HG02588 (cell line): ENCODE results near the gene DCUN1D3.
"Not testable (repeated sequence)": the region's sequence is repeated elsewhere in the genome, so short reads cannot be mapped to it uniquely, and the experiment has no call there.

Experiments used
- ATAC-seq: cut with Tn5 transposase; IDR thresholded peaks from one replicate; pipeline ENCODE4 v1.9.1; 2021; ENCODE audit warnings: mild to moderate bottlenecking, moderate library complexity; ENCODE audit not compliant: unreplicated experiment

DCUN1D3 gene

GRCh38 chr16:20866145-20866772, 33.9 kb downstream of the DCUN1D3 start:
- ATAC-seq: no peak

- ATAC-seq: peak; percentile 81
Measured at GRCh38 chr16:20865420-20866131, 34.6 kb downstream of the DCUN1D3 start.

- ATAC-seq: not testable (repeated sequence)
Measured at GRCh38 chr16:20864376-20864775, 35.8 kb downstream of the DCUN1D3 start.

GRCh38 chr16:20862162-20862960, 37.8 kb downstream of the DCUN1D3 start:
- ATAC-seq: no peak

GRCh38 chr16:20860995-20861394, 39.2 kb downstream of the DCUN1D3 start:
- not testable (repeated sequence) for ATAC-seq

GRCh38 chr16:20860361-20860760, 39.8 kb downstream of the DCUN1D3 start:
- no peak for ATAC-seq

GRCh38 chr16:20859699-20860098, 40.5 kb downstream of the DCUN1D3 start:
- ATAC-seq: no peak

GRCh38 chr16:20859229-20859628, 40.9 kb downstream of the DCUN1D3 start:
- ATAC-seq: no peak

GRCh38 chr16:20857281-20857680, 42.9 kb downstream of the DCUN1D3 start:
- ATAC-seq: no peak

GRCh38 chr16:20854963-20855362, 45.2 kb downstream of the DCUN1D3 start:
- no peak for ATAC-seq

- ATAC-seq: no peak
Measured at GRCh38 chr16:20853981-20854620, 46.1 kb downstream of the DCUN1D3 start.

- no peak for ATAC-seq
Measured at GRCh38 chr16:20853143-20853542, 47.0 kb downstream of the DCUN1D3 start.

- ATAC-seq: no peak
Measured at GRCh38 chr16:20851601-20852000, 48.6 kb downstream of the DCUN1D3 start.

- no peak for ATAC-seq
Measured at GRCh38 chr16:20850981-20851380, 49.2 kb downstream of the DCUN1D3 start.

GRCh38 chr16:20849589-20850390, 50.4 kb downstream of the DCUN1D3 start:
- no peak for ATAC-seq

GRCh38 chr16:20847550-20847949, 52.6 kb downstream of the DCUN1D3 start:
- ATAC-seq: no peak

GRCh38 chr16:20846551-20846950, 53.6 kb downstream of the DCUN1D3 start:
- no peak for ATAC-seq

GRCh38 chr16:20846030-20846429, 54.1 kb downstream of the DCUN1D3 start:
- no peak for ATAC-seq

- no peak for ATAC-seq
Measured at GRCh38 chr16:20844588-20844987, 55.6 kb downstream of the DCUN1D3 start.

- ATAC-seq: no peak
Measured at GRCh38 chr16:20844054-20844453, 56.1 kb downstream of the DCUN1D3 start.
